Gastroesophageal sphincter (tissue), 4 donors: ENCODE data around the gene IPO4. TPM values are rescaled to one million over a fixed set of nuclear protein-coding genes. Genes with fewer than 3 reads are reported as not detected.

Experiments
- ATAC-seq: fragments of 150-250 bp; one replicate; pipeline ENCODE4 v1.9.1; 2016; ENCODE audit warnings: mild to moderate bottlenecking, moderate library complexity
- H3K27ac ChIP-seq, 4 donors: fragments of 200-600 bp; sonication (generic) in 3 of 4; 1 replicate in 3 of 4; 2 replicates in 1 of 4; pipeline ENCODE4 v1.5.1; 2016 to 2019
- H3K27me3 ChIP-seq: fragments of 200-600 bp; sonication (generic); one replicate; pipeline ENCODE4 v1.5.1; 2019
- H3K36me3 ChIP-seq, 2 donors: fragments of 200-600 bp; sonication (generic); one replicate each; pipeline ENCODE4 v1.5.1; 2019; ENCODE audit warnings: control low read depth in 1 of 2
- H3K4me1 ChIP-seq, 3 donors: fragments of 200-600 bp; sonication (generic); 1 replicate in 2 of 3; 2 replicates in 1 of 3; pipeline ENCODE4 v1.5.1; 2016 to 2019; ENCODE audit warnings: control low read depth in 2 of 3
- H3K4me3 ChIP-seq, 2 donors: fragments of 200-600 bp; sonication (generic); one replicate each; pipeline ENCODE4 v1.5.1; 2019; ENCODE audit warnings: mild to moderate bottlenecking in 1 of 2, moderate library complexity in 1 of 2
- H3K9me3 ChIP-seq, 3 donors: fragments of 200-600 bp; sonication (generic); one replicate each; pipeline ENCODE4 v1.5.1; 2017 to 2019; ENCODE audit warnings: control low read depth in 2 of 3
- EP300 ChIP-seq: sonication (generic); formaldehyde crosslinking; IDR thresholded peaks from one replicate; pipeline ENCODE4 v1.6.1; 2017; ENCODE audit warnings: antibody characterized with exemption, mild to moderate bottlenecking
- POLR2A ChIP-seq, 2 donors: fragments of 450-650 bp; IDR thresholded peaks; one replicate each; pipeline ENCODE4 v1.6.1; 2017; ENCODE audit warnings: antibody characterized with exemption in 2 of 2, mild to moderate bottlenecking in 2 of 2, moderate library complexity in 1 of 2
- POLR2AphosphoS5 ChIP-seq: sonication (generic); formaldehyde crosslinking; IDR thresholded peaks from one replicate; pipeline ENCODE4 v1.6.1; 2017; ENCODE audit warnings: antibody characterized with exemption
- WGBS, 2 donors: methylation state at CpG; one replicate each; pipeline ENCODE4 v1.1.5; 2018; ENCODE audit warnings: low coverage in 1 of 2; 5-methylcytosine and 5-hydroxymethylcytosine counted together
- total RNA-seq, 4 donors: library from RNA; depleted of rRNA; stranded (reverse); fragments of >200 nt; gene quantifications; one replicate each; pipeline ENCODE4 v1.1.0, GENCODE V29; 2016
- TF ChIP-seq, protein P1 (sequence below), 4 experiments: fragments of 200-600 bp in 2 of 4; fragments of 450-650 bp in 2 of 4; sonication (generic) in 1 of 4; IDR thresholded peaks; one replicate each; pipeline ENCODE4 v1.5.1; 2017 to 2019; ENCODE audit warnings: antibody characterized with exemption in 4 of 4, mild to moderate bottlenecking in 2 of 4, moderate library complexity in 2 of 4

Gene IPO4
- total RNA-seq, 4 donors from 2014 or later = 16.8 to 31.6 (median 27.0) TPM

DNA sequence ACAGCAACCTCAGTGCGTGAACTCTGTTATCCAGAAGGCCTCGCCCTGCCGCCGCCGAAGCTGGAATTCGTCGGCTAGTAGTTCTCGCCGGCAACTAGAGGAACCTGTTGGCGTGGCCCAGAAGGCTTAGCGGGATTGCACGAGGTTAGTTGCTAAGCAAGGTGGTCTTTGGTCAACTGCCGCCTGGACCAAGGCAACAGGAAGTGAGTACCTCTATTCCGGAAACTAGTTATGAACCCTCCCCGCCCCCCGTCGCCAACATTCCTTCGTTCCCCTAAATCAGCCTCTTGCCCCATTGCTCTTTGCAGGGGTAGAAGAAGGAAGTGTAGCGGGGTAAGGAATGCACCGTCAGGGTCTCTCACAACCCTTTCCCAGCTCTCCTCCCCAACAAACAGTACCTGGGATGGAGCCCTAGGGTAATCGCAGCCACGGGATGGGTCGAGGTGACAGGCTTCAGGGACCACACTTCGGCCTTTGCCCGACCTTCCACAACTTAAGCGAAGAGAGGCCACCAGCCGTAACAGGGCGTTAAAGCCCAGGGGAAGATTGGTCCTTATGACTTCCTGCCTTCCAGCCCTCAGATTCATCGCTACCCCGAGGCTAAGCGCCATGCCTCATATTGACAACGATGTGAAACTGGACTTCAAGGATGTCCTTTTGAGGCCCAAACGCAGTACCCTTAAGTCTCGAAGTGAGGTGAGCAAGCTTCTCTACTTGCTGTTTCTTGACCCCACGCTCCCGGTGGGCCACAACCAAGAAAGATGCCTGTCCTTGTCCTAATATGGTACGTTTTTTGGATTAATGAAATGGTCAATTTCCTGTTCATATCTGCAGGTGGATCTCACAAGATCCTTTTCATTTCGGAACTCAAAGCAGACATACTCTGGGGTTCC, 44.3 kb upstream of the IPO4 start, which contains the start of gene GMPR2:
GMPR2 (plus strand) TSS at position 285 of the 893 bp plus-strand sequence; CDS start at position 610, 325 bp downstream.
- WGBS, 2 donors = 5 to 14% methylated on average over 7 to 22 of the region's 38 CpGs
- peak; percentile 76 for ATAC-seq
- no peaks in the 10 kb centered on the region for H3K27me3 ChIP-seq
- no peaks in the 10 kb centered on the region for H3K9me3 ChIP-seq
- H3K36me3 ChIP-seq = peaks cover 0 to 33% of the 10 kb centered on the region in 2 donors
- H3K4me1 ChIP-seq = peaks cover 4 to 49% (median 23%) of the 10 kb centered on the region in 3 donors
- peak within 1 kb of the TSS; percentile 68 to 72 for H3K4me3 ChIP-seq
- TF ChIP-seq, protein P1, sequence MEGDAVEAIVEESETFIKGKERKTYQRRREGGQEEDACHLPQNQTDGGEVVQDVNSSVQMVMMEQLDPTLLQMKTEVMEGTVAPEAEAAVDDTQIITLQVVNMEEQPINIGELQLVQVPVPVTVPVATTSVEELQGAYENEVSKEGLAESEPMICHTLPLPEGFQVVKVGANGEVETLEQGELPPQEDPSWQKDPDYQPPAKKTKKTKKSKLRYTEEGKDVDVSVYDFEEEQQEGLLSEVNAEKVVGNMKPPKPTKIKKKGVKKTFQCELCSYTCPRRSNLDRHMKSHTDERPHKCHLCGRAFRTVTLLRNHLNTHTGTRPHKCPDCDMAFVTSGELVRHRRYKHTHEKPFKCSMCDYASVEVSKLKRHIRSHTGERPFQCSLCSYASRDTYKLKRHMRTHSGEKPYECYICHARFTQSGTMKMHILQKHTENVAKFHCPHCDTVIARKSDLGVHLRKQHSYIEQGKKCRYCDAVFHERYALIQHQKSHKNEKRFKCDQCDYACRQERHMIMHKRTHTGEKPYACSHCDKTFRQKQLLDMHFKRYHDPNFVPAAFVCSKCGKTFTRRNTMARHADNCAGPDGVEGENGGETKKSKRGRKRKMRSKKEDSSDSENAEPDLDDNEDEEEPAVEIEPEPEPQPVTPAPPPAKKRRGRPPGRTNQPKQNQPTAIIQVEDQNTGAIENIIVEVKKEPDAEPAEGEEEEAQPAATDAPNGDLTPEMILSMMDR (IDR thresholded peaks at IDR 0.05) = peak in 1 of 4 experiments; percentile 21
- peak; percentile 68 for TF ChIP-seq POLR2AphosphoS5
- no peak for TF ChIP-seq POLR2A (IDR thresholded peaks at IDR 0.05)
- peak within 1 kb of the TSS; percentile 86 to 93 (median 89) for H3K27ac ChIP-seq

DNA sequence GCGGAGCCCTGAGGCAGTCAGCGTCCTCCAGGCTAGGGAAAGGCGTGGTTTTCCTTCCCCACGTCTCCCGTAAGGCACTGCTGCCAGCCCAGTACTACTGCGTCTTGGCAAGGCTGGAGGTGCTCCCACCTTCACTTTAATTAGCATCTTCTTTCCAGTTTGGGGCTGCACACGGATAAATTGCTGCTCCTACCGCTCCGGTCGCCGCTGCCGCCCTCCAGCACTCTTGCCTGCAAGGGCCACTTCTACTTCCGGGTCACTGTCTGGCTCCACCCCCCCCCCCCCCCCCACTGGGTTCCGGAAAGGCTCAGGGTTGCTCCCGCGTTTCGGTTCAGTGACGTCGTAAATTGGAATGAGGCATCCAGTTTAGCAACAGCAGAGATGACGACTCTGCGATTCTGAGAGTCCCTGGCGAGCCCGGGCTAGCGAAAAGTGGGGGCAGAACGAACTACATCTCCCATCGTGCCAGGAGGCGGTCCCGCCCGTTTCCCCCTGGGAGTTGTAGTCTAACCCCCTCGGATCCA, 43.6 kb upstream of the IPO4 start, which contains the start of gene NEDD8:
NEDD8 (minus strand) TSS at position 247 of the 524 bp plus-strand sequence; CDS start at position 147, 100 bp downstream.
- 0% methylated on average over 3 of the region's 30 CpGs; no CpG with 5 or more reads in 1 of the 2 donors for WGBS, 2 donors
- peaks cover 4 to 46% (median 23%) of the 10 kb centered on the region in 3 donors for H3K4me1 ChIP-seq
- peak within 1 kb of the TSS; percentile 68 to 72 for H3K4me3 ChIP-seq
- no peaks in the 10 kb centered on the region for H3K9me3 ChIP-seq
- peak within 1 kb of the TSS; percentile 86 to 93 (median 89) for H3K27ac ChIP-seq
- peaks cover 0 to 33% of the 10 kb centered on the region in 2 donors for H3K36me3 ChIP-seq
- peak; percentile 96 for ATAC-seq
- TF ChIP-seq EP300 (no peak), POLR2AphosphoS5 (peak; percentile 76), POLR2A (IDR thresholded peaks at IDR 0.05) (peak; percentile 35 to 60)
- TF ChIP-seq, protein P1 (IDR thresholded peaks at IDR 0.05) = peak in 1 of 4 experiments; percentile 5
- no peaks in the 10 kb centered on the region for H3K27me3 ChIP-seq

- TF ChIP-seq EP300 (no peak), POLR2A (IDR thresholded peaks at IDR 0.05) (no peak), POLR2AphosphoS5 (no peak)
- TF ChIP-seq, protein P1 (IDR thresholded peaks at IDR 0.05) = no peak
- peaks cover 4 to 47% (median 23%) of the 10 kb centered on the region in 3 donors for H3K4me1 ChIP-seq
- H3K9me3 ChIP-seq = no peaks in the 10 kb centered on the region
- no peak for ATAC-seq
- 17 to 43% methylated on average over 5 to 14 of the region's 23 CpGs for WGBS, 2 donors
- H3K27ac ChIP-seq = peak overlapping the region; percentile 86 to 93 (median 89)
- H3K27me3 ChIP-seq = no peaks in the 10 kb centered on the region
- peaks cover 0 to 27% of the 10 kb centered on the region in 2 donors for H3K36me3 ChIP-seq
- H3K4me3 ChIP-seq = peak overlapping the region; percentile 68 to 72
Observed at GRCh38 chr14:24231263-24232120, 42.9 kb upstream of the IPO4 start.

GRCh38 chr14:24228902-24229301, 40.3 kb upstream of the IPO4 start:
- Histone ChIP-seq H3K9me3 (no peaks in the 10 kb centered on the region), H3K27ac (no peak overlapping the region), H3K27me3 (no peaks in the 10 kb centered on the region), H3K36me3 (peaks cover 0 to 26% of the 10 kb centered on the region in 2 donors), H3K4me1 (peaks cover 4 to 34% (median 18%) of the 10 kb centered on the region in 3 donors), H3K4me3 (no peak overlapping the region)
- 41 to 57% methylated on average over 1 of the region's 1 CpG for WGBS, 2 donors
- TF ChIP-seq, protein P1 (IDR thresholded peaks at IDR 0.05) = no peak
- no peak for TF ChIP-seq EP300
- TF ChIP-seq POLR2AphosphoS5 = no peak
- TF ChIP-seq POLR2A (IDR thresholded peaks at IDR 0.05) = no peak
- no peak for ATAC-seq
